Type B pancreatic cell (in vitro differentiated cells): Measurements from ENCODE around the gene SERP2. TPM values are rescaled to one million over a fixed set of nuclear protein-coding genes. Genes with fewer than 3 reads are reported as not detected.

ENCODE experiments used
- DNase-seq: peaks from one replicate; pipeline ENCODE4 v3.0.0; 2021; ENCODE audit warnings: mixed read lengths; ENCODE audit not compliant: unreplicated experiment; ENCODE audit errors: extremely low spot score
- H3K27ac Mint-ChIP-seq: 2 replicates; pipeline ENCODE4 v1.8.0; 2021; ENCODE audit warnings: mild to moderate bottlenecking, mixed read lengths
- H3K27me3 Mint-ChIP-seq: 2 replicates; pipeline ENCODE4 v1.8.0; 2021; ENCODE audit warnings: mixed read lengths
- H3K36me3 Mint-ChIP-seq: 2 replicates; pipeline ENCODE4 v1.8.0; 2021; ENCODE audit warnings: mixed read lengths
- H3K4me1 Mint-ChIP-seq: one replicate; pipeline ENCODE4 v1.8.0; 2021; ENCODE audit warnings: mixed read lengths; ENCODE audit not compliant: unreplicated experiment
- H3K4me3 Mint-ChIP-seq: 2 replicates; pipeline ENCODE4 v1.8.0; 2021; ENCODE audit warnings: mild to moderate bottlenecking, mixed read lengths
- H3K9me3 Mint-ChIP-seq: 2 replicates; pipeline ENCODE4 v1.8.0; 2021; ENCODE audit warnings: mixed read lengths
- CTCF ChIP-seq: fragments of 200-600 bp; sonication (generic); conservative IDR thresholded peaks from 2 replicates; pipeline ENCODE4 v1.5.0; 2021; ENCODE audit warnings: antibody characterized with exemption, mild to moderate bottlenecking
- total RNA-seq: library from RNA; stranded (reverse); gene quantifications from 2 replicates; pipeline ENCODE4 v1.2.1, GENCODE V29; 2021; ENCODE audit warnings: low replicate concordance

SERP2 gene
- total RNA-seq, 1 donor from 2014 or later: 6.1 TPM

- H3K36me3 Mint-ChIP-seq: no peaks in the 10 kb centered on the region
- peaks cover 18% of the 10 kb centered on the region for H3K9me3 Mint-ChIP-seq
- no peak overlapping the region for H3K4me3 Mint-ChIP-seq
- peaks cover 8% of the 10 kb centered on the region for H3K4me1 Mint-ChIP-seq
- TF ChIP-seq CTCF: no peak
- no peak overlapping the region for H3K27ac Mint-ChIP-seq
- peaks cover 4% of the 10 kb centered on the region for H3K27me3 Mint-ChIP-seq
- no peak for DNase-seq
Measured at GRCh38 chr13:44340508-44340907, 33.1 kb upstream of the SERP2 start.

- H3K27me3 Mint-ChIP-seq: peaks cover 4% of the 10 kb centered on the region
- no peaks in the 10 kb centered on the region for H3K4me1 Mint-ChIP-seq
- no peak for DNase-seq
- H3K9me3 Mint-ChIP-seq: peaks cover 15% of the 10 kb centered on the region
- TF ChIP-seq CTCF: no peak
- H3K4me3 Mint-ChIP-seq: no peak overlapping the region
- no peaks in the 10 kb centered on the region for H3K36me3 Mint-ChIP-seq
- no peak overlapping the region for H3K27ac Mint-ChIP-seq
Measured at GRCh38 chr13:44342741-44343140, 30.9 kb upstream of the SERP2 start.

- no peak for TF ChIP-seq CTCF
- H3K4me1 Mint-ChIP-seq: peaks cover 9% of the 10 kb centered on the region
- peaks cover 4% of the 10 kb centered on the region for H3K9me3 Mint-ChIP-seq
- no peak for DNase-seq
- no peaks in the 10 kb centered on the region for H3K27me3 Mint-ChIP-seq
- H3K27ac Mint-ChIP-seq: no peak overlapping the region
- H3K36me3 Mint-ChIP-seq: no peaks in the 10 kb centered on the region
- no peak overlapping the region for H3K4me3 Mint-ChIP-seq
Measured at GRCh38 chr13:44346534-44346933, 27.1 kb upstream of the SERP2 start.

GRCh38 chr13:44347301-44347700 is 26.3 kb upstream of the SERP2 start:
- Mint-ChIP-seq H3K36me3 (no peaks in the 10 kb centered on the region), H3K4me3 (no peak overlapping the region), H3K9me3 (peaks cover 2% of the 10 kb centered on the region), H3K27ac (no peak overlapping the region), H3K27me3 (no peaks in the 10 kb centered on the region), H3K4me1 (peaks cover 17% of the 10 kb centered on the region)
- DNase-seq: no peak
- TF ChIP-seq CTCF: no peak

GRCh38 chr13:44347949-44348348 is 25.7 kb upstream of the SERP2 start:
- H3K9me3 Mint-ChIP-seq: no peaks in the 10 kb centered on the region

More at GRCh38 chr13:44347949-44348348, 25.7 kb upstream of the SERP2 start:
- peaks cover 18% of the 10 kb centered on the region for H3K4me1 Mint-ChIP-seq
- H3K27ac Mint-ChIP-seq: no peak overlapping the region
- no peaks in the 10 kb centered on the region for H3K27me3 Mint-ChIP-seq
- H3K36me3 Mint-ChIP-seq: no peaks in the 10 kb centered on the region
- no peak for TF ChIP-seq CTCF
- DNase-seq: no peak
- no peak overlapping the region for H3K4me3 Mint-ChIP-seq
